SK-N-SH treated with all-trans-retinoic acid at 6 μM for 48 hours (cell line): Measurements from ENCODE around the gene SNRNP25.
"Not testable (repeated sequence)": the region's sequence is repeated elsewhere in the genome, so short reads cannot be mapped to it uniquely, and the experiment has no call there.

Experiments
- ZFP30 ChIP-seq: fragments of 450-650 bp; formaldehyde crosslinking; IDR thresholded peaks from 2 replicates; pipeline ENCODE4 v1.5.0; 2022; ENCODE audit warnings: mild to moderate bottlenecking, moderate library complexity
- TF ChIP-seq, protein P1 (sequence below): fragments of 250-450 bp; sonication (Bioruptor Pico); IDR thresholded peaks from 2 replicates; pipeline ENCODE4 v1.8.0; 2020; ENCODE audit warnings: mild to moderate bottlenecking, moderate library complexity, borderline replicate concordance

DNA sequence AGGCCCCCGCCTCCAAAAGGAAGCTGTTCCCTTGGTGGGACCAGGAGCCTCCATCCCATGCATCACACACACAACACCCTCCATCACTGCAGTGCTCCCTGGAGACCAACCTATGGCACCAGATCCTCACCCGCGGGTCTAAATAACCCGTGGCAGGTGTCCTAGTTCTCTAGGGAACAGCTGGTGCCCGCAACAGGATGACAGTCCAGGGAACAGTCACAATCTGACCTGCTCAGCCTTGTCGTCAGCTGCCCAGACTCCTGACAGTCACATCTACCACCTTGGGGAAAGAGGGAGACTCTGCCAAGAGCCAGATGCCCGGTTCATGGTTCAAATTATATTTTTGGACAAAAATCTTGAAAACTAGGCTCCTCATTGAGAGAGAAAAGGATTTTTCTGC, 23.0 kb upstream of the SNRNP25 start:
- TF ChIP-seq, protein P1, sequence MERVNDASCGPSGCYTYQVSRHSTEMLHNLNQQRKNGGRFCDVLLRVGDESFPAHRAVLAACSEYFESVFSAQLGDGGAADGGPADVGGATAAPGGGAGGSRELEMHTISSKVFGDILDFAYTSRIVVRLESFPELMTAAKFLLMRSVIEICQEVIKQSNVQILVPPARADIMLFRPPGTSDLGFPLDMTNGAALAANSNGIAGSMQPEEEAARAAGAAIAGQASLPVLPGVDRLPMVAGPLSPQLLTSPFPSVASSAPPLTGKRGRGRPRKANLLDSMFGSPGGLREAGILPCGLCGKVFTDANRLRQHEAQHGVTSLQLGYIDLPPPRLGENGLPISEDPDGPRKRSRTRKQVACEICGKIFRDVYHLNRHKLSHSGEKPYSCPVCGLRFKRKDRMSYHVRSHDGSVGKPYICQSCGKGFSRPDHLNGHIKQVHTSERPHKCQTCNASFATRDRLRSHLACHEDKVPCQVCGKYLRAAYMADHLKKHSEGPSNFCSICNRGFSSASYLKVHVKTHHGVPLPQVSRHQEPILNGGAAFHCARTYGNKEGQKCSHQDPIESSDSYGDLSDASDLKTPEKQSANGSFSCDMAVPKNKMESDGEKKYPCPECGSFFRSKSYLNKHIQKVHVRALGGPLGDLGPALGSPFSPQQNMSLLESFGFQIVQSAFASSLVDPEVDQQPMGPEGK (CRISPR knock-in tag), result not testable (repeated sequence)
- not testable (repeated sequence) for TF ChIP-seq ZFP30 (CRISPR knock-in tag)
